Stimulated activated naive CD8-positive, alpha-beta T cell treated with anti-CD3 and anti-CD28 coated beads, Interleukin-15, amount 100 ng/mL, for 72 hours (primary cell): ENCODE measurements around the gene CERK.
A peak's percentile ranks its signal among the peaks of the same experiment; 100 is the strongest.
"Not testable (repeated sequence)": the region's sequence is repeated elsewhere in the genome, so short reads cannot be mapped to it uniquely, and the experiment has no call there.

Experiments
- ATAC-seq: fragments of 150-1000 bp; cut with Tn5 transposase; 2 replicates; pipeline ENCODE4 v1.10.0; 2021; ENCODE audit warnings: mild to moderate bottlenecking, moderate library complexity
- DNase-seq, 2 donors: peaks; one replicate each; pipeline ENCODE4 v3.0.0; 2021 to 2022
- H3K27ac Mint-ChIP-seq, 2 donors: one replicate each; pipeline ENCODE4 v1.8.0; 2022; ENCODE audit warnings: mild to moderate bottlenecking in 2 of 2, mixed read lengths in 2 of 2, moderate library complexity in 2 of 2
- H3K27me3 Mint-ChIP-seq: one replicate; pipeline ENCODE4 v1.8.0; 2022; ENCODE audit warnings: mixed read lengths
- H3K4me1 Mint-ChIP-seq: one replicate; pipeline ENCODE4 v1.8.0; 2022; ENCODE audit warnings: mild to moderate bottlenecking, mixed read lengths
- H3K4me3 Mint-ChIP-seq, 2 donors: one replicate each; pipeline ENCODE4 v1.8.0; 2022; ENCODE audit warnings: mild to moderate bottlenecking in 2 of 2, mixed read lengths in 2 of 2, moderate library complexity in 1 of 2
- H3K9me3 Mint-ChIP-seq, 2 donors: one replicate each; pipeline ENCODE4 v1.8.0; 2022; ENCODE audit warnings: mixed read lengths in 2 of 2

The CERK gene

GRCh38 chr22:46653596-46653995, 84.5 kb downstream of the CERK start:
- H3K27ac Mint-ChIP-seq: peak overlapping the region; percentile 19 to 65
- peaks cover 0 to under 1% of the 10 kb centered on the region in 2 donors for H3K9me3 Mint-ChIP-seq
- peak overlapping the region in 1 of 2 donors; percentile 39 for H3K4me3 Mint-ChIP-seq
- H3K27me3 Mint-ChIP-seq: no peaks in the 10 kb centered on the region
- peaks cover 57% of the 10 kb centered on the region for H3K4me1 Mint-ChIP-seq
- ATAC-seq: peak; percentile 80
- DNase-seq: peak in 1 of 2 donors; percentile 48

GRCh38 chr22:46652847-46653331, 85.2 kb downstream of the CERK start:
- ATAC-seq: no peak

GRCh38 chr22:46652081-46652846, 85.8 kb downstream of the CERK start:
- DNase-seq (no peak), ATAC-seq (no peak)
- Mint-ChIP-seq H3K4me3 (peak overlapping the region in 1 of 2 donors; percentile 77), H3K9me3 (peaks cover 6 to 9% of the 10 kb centered on the region in 2 donors), H3K27ac (peak overlapping the region in 1 of 2 donors; percentile 0), H3K27me3 (no peaks in the 10 kb centered on the region), H3K4me1 (peaks cover 57% of the 10 kb centered on the region)

More at GRCh38 chr22:46652847-46653331, 85.2 kb downstream of the CERK start:
- DNase-seq: no peak
- H3K27ac Mint-ChIP-seq: peak overlapping the region; percentile 0 to 60
- peaks cover 57% of the 10 kb centered on the region for H3K4me1 Mint-ChIP-seq
- peaks cover 6% of the 10 kb centered on the region in 2 donors for H3K9me3 Mint-ChIP-seq
- H3K4me3 Mint-ChIP-seq: peak overlapping the region in 1 of 2 donors; percentile 77
- H3K27me3 Mint-ChIP-seq: no peaks in the 10 kb centered on the region

- Mint-ChIP-seq H3K4me3 (peak overlapping the region in 1 of 2 donors; percentile 67), H3K9me3 (peaks cover 6 to 9% of the 10 kb centered on the region in 2 donors), H3K27me3 (no peaks in the 10 kb centered on the region), H3K27ac (no peak overlapping the region), H3K4me1 (peaks cover 57% of the 10 kb centered on the region)
- no peak for ATAC-seq
- DNase-seq: no peak
Observed at GRCh38 chr22:46651316-46651715, 86.7 kb downstream of the CERK start.

- no peak for ATAC-seq
- no peaks in the 10 kb centered on the region for H3K27me3 Mint-ChIP-seq
- peaks cover 57% of the 10 kb centered on the region for H3K4me1 Mint-ChIP-seq
- peak overlapping the region in 1 of 2 donors; percentile 43 for H3K27ac Mint-ChIP-seq
- no peak overlapping the region for H3K4me3 Mint-ChIP-seq
- peaks cover 6 to 9% of the 10 kb centered on the region in 2 donors for H3K9me3 Mint-ChIP-seq
- DNase-seq: no peak
Observed at GRCh38 chr22:46650078-46650810, 87.8 kb downstream of the CERK start.

GRCh38 chr22:46649141-46650077, 88.6 kb downstream of the CERK start:
- ATAC-seq: no peak
- no peak for DNase-seq
- no peaks in the 10 kb centered on the region for H3K27me3 Mint-ChIP-seq
- no peak overlapping the region for H3K4me3 Mint-ChIP-seq
- H3K4me1 Mint-ChIP-seq: peaks cover 51% of the 10 kb centered on the region
- peak overlapping the region in 1 of 2 donors; percentile 43 for H3K27ac Mint-ChIP-seq
- H3K9me3 Mint-ChIP-seq: peaks cover 6 to 9% of the 10 kb centered on the region in 2 donors

GRCh38 chr22:46648225-46648820, 89.7 kb downstream of the CERK start:
- not testable (repeated sequence) for H3K27me3 Mint-ChIP-seq, ATAC-seq, DNase-seq, H3K4me3 Mint-ChIP-seq, H3K27ac Mint-ChIP-seq
- Mint-ChIP-seq H3K9me3 (peaks cover 6 to 11% of the 10 kb centered on the region in 2 donors), H3K4me1 (peaks cover 40% of the 10 kb centered on the region)

- H3K27ac Mint-ChIP-seq: no peak overlapping the region
- H3K4me1 Mint-ChIP-seq: peaks cover 24% of the 10 kb centered on the region
- H3K4me3 Mint-ChIP-seq: no peak overlapping the region
- no peaks in the 10 kb centered on the region for H3K27me3 Mint-ChIP-seq
- no peak for ATAC-seq
- peaks cover 13 to 15% of the 10 kb centered on the region in 2 donors for H3K9me3 Mint-ChIP-seq
- no peak for DNase-seq
Observed at GRCh38 chr22:46646531-46647215, 91.4 kb downstream of the CERK start.

- ATAC-seq, DNase-seq, H3K4me3 Mint-ChIP-seq, H3K9me3 Mint-ChIP-seq, H3K27me3 Mint-ChIP-seq, H3K4me1 Mint-ChIP-seq: not testable (repeated sequence)
- H3K27ac Mint-ChIP-seq: peak overlapping the region in 1 of 2 donors; percentile 28
Observed at GRCh38 chr22:46642840-46643480, 95.1 kb downstream of the CERK start.

- ATAC-seq: no peak
- Mint-ChIP-seq H3K27ac (peak overlapping the region in 1 of 2 donors; percentile 8), H3K4me1 (no peaks in the 10 kb centered on the region), H3K27me3 (no peaks in the 10 kb centered on the region), H3K9me3 (peaks cover 6 to 8% of the 10 kb centered on the region in 2 donors), H3K4me3 (no peak overlapping the region)
- no peak for DNase-seq
Observed at GRCh38 chr22:46641811-46642266, 96.2 kb downstream of the CERK start.

- DNase-seq (no peak), ATAC-seq (no peak)
- H3K4me1 Mint-ChIP-seq: no peaks in the 10 kb centered on the region
- no peaks in the 10 kb centered on the region for H3K27me3 Mint-ChIP-seq
- no peak overlapping the region for H3K27ac Mint-ChIP-seq
- no peak overlapping the region for H3K4me3 Mint-ChIP-seq
- H3K9me3 Mint-ChIP-seq: peaks cover 6 to 8% of the 10 kb centered on the region in 2 donors
Observed at GRCh38 chr22:46640293-46641055, 97.6 kb downstream of the CERK start.

- Mint-ChIP-seq H3K4me3 (no peak overlapping the region), H3K9me3 (peaks cover 6 to 8% of the 10 kb centered on the region in 2 donors), H3K27ac (no peak overlapping the region), H3K27me3 (no peaks in the 10 kb centered on the region), H3K4me1 (no peaks in the 10 kb centered on the region)
- DNase-seq (no peak), ATAC-seq (no peak)
Observed at GRCh38 chr22:46639843-46640242, 98.2 kb downstream of the CERK start.
